ENCODE measurements around the gene ATG9B.

ATG9B gene

GRCh38 chr7:151008511-151009323 is 15.6 kb downstream of the ATG9B start:
- Histone ChIP-seq H3K9me3 (ENCODE audit: control insufficient read depth, low read length) (no peaks in the 10 kb centered on the region), H3K9ac (ENCODE audit: low read length) (no peak overlapping the region), H3K36me3 (ENCODE audit: control insufficient read depth, insufficient read depth, low read length) (no peaks in the 10 kb centered on the region), H3K4me1 (ENCODE audit: control insufficient read depth, insufficient read depth, low read length) (peaks cover 22% of the 10 kb centered on the region), H3K4me3 (ENCODE audit: low read length) (no peak overlapping the region), H3K27me3 (ENCODE audit: control insufficient read depth, insufficient read depth, low read length) (peaks cover 11% of the 10 kb centered on the region)

GRCh38 chr7:151008143-151008510 is 16.2 kb downstream of the ATG9B start:
- H3K27me3 ChIP-seq (ENCODE audit: control insufficient read depth, insufficient read depth, low read length), result peaks cover 11% of the 10 kb centered on the region
- H3K9ac ChIP-seq (ENCODE audit: low read length), result no peak overlapping the region
- peaks cover 21% of the 10 kb centered on the region for H3K4me1 ChIP-seq (ENCODE audit: control insufficient read depth, insufficient read depth, low read length)
- no peaks in the 10 kb centered on the region for H3K9me3 ChIP-seq (ENCODE audit: control insufficient read depth, low read length)
- H3K36me3 ChIP-seq (ENCODE audit: control insufficient read depth, insufficient read depth, low read length), result no peaks in the 10 kb centered on the region
- no peak overlapping the region for H3K4me3 ChIP-seq (ENCODE audit: low read length)

GRCh38 chr7:151007469-151007898 is 16.8 kb downstream of the ATG9B start:
- peaks cover 11% of the 10 kb centered on the region for H3K27me3 ChIP-seq (ENCODE audit: control insufficient read depth, insufficient read depth, low read length)
- H3K4me1 ChIP-seq (ENCODE audit: control insufficient read depth, insufficient read depth, low read length), result peaks cover 14% of the 10 kb centered on the region
- H3K9ac ChIP-seq (ENCODE audit: low read length), result no peak overlapping the region
- no peak overlapping the region for H3K4me3 ChIP-seq (ENCODE audit: low read length)
- no peaks in the 10 kb centered on the region for H3K36me3 ChIP-seq (ENCODE audit: control insufficient read depth, insufficient read depth, low read length)
- no peaks in the 10 kb centered on the region for H3K9me3 ChIP-seq (ENCODE audit: control insufficient read depth, low read length)

- Histone ChIP-seq H3K36me3 (ENCODE audit: control insufficient read depth, insufficient read depth, low read length) (no peaks in the 10 kb centered on the region), H3K9me3 (ENCODE audit: control insufficient read depth, low read length) (no peaks in the 10 kb centered on the region), H3K9ac (ENCODE audit: low read length) (no peak overlapping the region), H3K4me3 (ENCODE audit: low read length) (no peak overlapping the region), H3K27me3 (ENCODE audit: control insufficient read depth, insufficient read depth, low read length) (peaks cover 11% of the 10 kb centered on the region), H3K4me1 (ENCODE audit: control insufficient read depth, insufficient read depth, low read length) (peaks cover 10% of the 10 kb centered on the region)
These were observed 17.5 kb downstream of the ATG9B start for GRCh38 chr7:151006590-151007300.

- peaks cover 2% of the 10 kb centered on the region for H3K4me1 ChIP-seq (ENCODE audit: control insufficient read depth, insufficient read depth, low read length)
- no peaks in the 10 kb centered on the region for H3K36me3 ChIP-seq (ENCODE audit: control insufficient read depth, insufficient read depth, low read length)
- no peak overlapping the region for H3K4me3 ChIP-seq (ENCODE audit: low read length)
- no peak overlapping the region for H3K9ac ChIP-seq (ENCODE audit: low read length)
- peaks cover 9% of the 10 kb centered on the region for H3K27me3 ChIP-seq (ENCODE audit: control insufficient read depth, insufficient read depth, low read length)
- H3K9me3 ChIP-seq (ENCODE audit: control insufficient read depth, low read length), result no peaks in the 10 kb centered on the region
These were observed 18.7 kb downstream of the ATG9B start for GRCh38 chr7:151005566-151005965.

GRCh38 chr7:151003572-151003971 is 20.7 kb downstream of the ATG9B start:
- H3K27me3 ChIP-seq (ENCODE audit: control insufficient read depth, insufficient read depth, low read length), result no peaks in the 10 kb centered on the region
- no peaks in the 10 kb centered on the region for H3K4me1 ChIP-seq (ENCODE audit: control insufficient read depth, insufficient read depth, low read length)
- no peak overlapping the region for H3K4me3 ChIP-seq (ENCODE audit: low read length)
- no peaks in the 10 kb centered on the region for H3K9me3 ChIP-seq (ENCODE audit: control insufficient read depth, low read length)
- H3K9ac ChIP-seq (ENCODE audit: low read length), result no peak overlapping the region
- H3K36me3 ChIP-seq (ENCODE audit: control insufficient read depth, insufficient read depth, low read length), result no peaks in the 10 kb centered on the region

- no peaks in the 10 kb centered on the region for H3K36me3 ChIP-seq (ENCODE audit: control insufficient read depth, insufficient read depth, low read length)
- no peak overlapping the region for H3K4me3 ChIP-seq (ENCODE audit: low read length)
- no peaks in the 10 kb centered on the region for H3K4me1 ChIP-seq (ENCODE audit: control insufficient read depth, insufficient read depth, low read length)
- H3K27me3 ChIP-seq (ENCODE audit: control insufficient read depth, insufficient read depth, low read length), result peaks cover 3% of the 10 kb centered on the region
- no peak overlapping the region for H3K9ac ChIP-seq (ENCODE audit: low read length)
- H3K9me3 ChIP-seq (ENCODE audit: control insufficient read depth, low read length), result no peaks in the 10 kb centered on the region
These were observed 22.7 kb downstream of the ATG9B start for GRCh38 chr7:151001546-151001945.

GRCh38 chr7:151000897-151001495 is 23.3 kb downstream of the ATG9B start:
- Histone ChIP-seq H3K4me1 (ENCODE audit: control insufficient read depth, insufficient read depth, low read length) (no peaks in the 10 kb centered on the region), H3K9me3 (ENCODE audit: control insufficient read depth, low read length) (no peaks in the 10 kb centered on the region), H3K4me3 (ENCODE audit: low read length) (no peak overlapping the region), H3K27me3 (ENCODE audit: control insufficient read depth, insufficient read depth, low read length) (peaks cover 3% of the 10 kb centered on the region), H3K9ac (ENCODE audit: low read length) (no peak overlapping the region), H3K36me3 (ENCODE audit: control insufficient read depth, insufficient read depth, low read length) (no peaks in the 10 kb centered on the region)

- Histone ChIP-seq H3K9me3 (ENCODE audit: control insufficient read depth, low read length) (no peaks in the 10 kb centered on the region), H3K27me3 (ENCODE audit: control insufficient read depth, insufficient read depth, low read length) (peaks cover 3% of the 10 kb centered on the region), H3K36me3 (ENCODE audit: control insufficient read depth, insufficient read depth, low read length) (no peaks in the 10 kb centered on the region), H3K4me3 (ENCODE audit: low read length) (no peak overlapping the region), H3K9ac (ENCODE audit: low read length) (no peak overlapping the region), H3K4me1 (ENCODE audit: control insufficient read depth, insufficient read depth, low read length) (no peaks in the 10 kb centered on the region)
These were observed 24.6 kb downstream of the ATG9B start for GRCh38 chr7:150999497-151000230.

GRCh38 chr7:150999001-150999400 is 25.3 kb downstream of the ATG9B start:
- no peaks in the 10 kb centered on the region for H3K4me1 ChIP-seq (ENCODE audit: control insufficient read depth, insufficient read depth, low read length)
- H3K4me3 ChIP-seq (ENCODE audit: low read length), result no peak overlapping the region
- no peaks in the 10 kb centered on the region for H3K36me3 ChIP-seq (ENCODE audit: control insufficient read depth, insufficient read depth, low read length)
- H3K9ac ChIP-seq (ENCODE audit: low read length), result no peak overlapping the region
- peaks cover 3% of the 10 kb centered on the region for H3K27me3 ChIP-seq (ENCODE audit: control insufficient read depth, insufficient read depth, low read length)
- H3K9me3 ChIP-seq (ENCODE audit: control insufficient read depth, low read length), result no peaks in the 10 kb centered on the region

GRCh38 chr7:150998341-150998740 is 26.0 kb downstream of the ATG9B start:
- Histone ChIP-seq H3K27me3 (ENCODE audit: control insufficient read depth, insufficient read depth, low read length) (peaks cover 3% of the 10 kb centered on the region), H3K36me3 (ENCODE audit: control insufficient read depth, insufficient read depth, low read length) (no peaks in the 10 kb centered on the region), H3K9me3 (ENCODE audit: control insufficient read depth, low read length) (no peaks in the 10 kb centered on the region), H3K9ac (ENCODE audit: low read length) (no peak overlapping the region), H3K4me1 (ENCODE audit: control insufficient read depth, insufficient read depth, low read length) (no peaks in the 10 kb centered on the region), H3K4me3 (ENCODE audit: low read length) (no peak overlapping the region)
